Colonic mucosa (tissue), 4 donors: ENCODE measurements around the gene TREML1. TPM values are rescaled to one million over a fixed set of nuclear protein-coding genes. Genes with fewer than 3 reads are reported as not detected.

Source experiments
- DNase-seq: peaks from one replicate; pipeline ENCODE4 v3.0.0-alpha.2; 2020
- H3K27ac ChIP-seq: fragments of 200-600 bp; one replicate; pipeline ENCODE4 v1.8.0; 2021
- H3K27me3 ChIP-seq: fragments of 200-600 bp; one replicate; pipeline ENCODE4 v1.8.0; 2021
- H3K36me3 ChIP-seq: fragments of 200-600 bp; one replicate; pipeline ENCODE4 v1.8.0; 2021
- H3K4me1 ChIP-seq: fragments of 200-600 bp; one replicate; pipeline ENCODE4 v1.8.0; 2021; ENCODE audit warnings: mild to moderate bottlenecking
- H3K4me3 ChIP-seq: fragments of 200-600 bp; one replicate; pipeline ENCODE4 v1.8.0; 2021
- H3K9ac ChIP-seq, 2 donors: one replicate each; pipeline ENCODE4 v1.7.0; 2013; ENCODE audit warnings: control low read depth in 2 of 2, low read depth in 2 of 2, low read length in 2 of 2
- H3K9me3 ChIP-seq: fragments of 200-600 bp; one replicate; pipeline ENCODE4 v1.8.0; 2021
- intact Hi-C: fragments of 100-400 bp; cut with DNase I; formaldehyde crosslinking; loops from one replicate; pipeline ENCODE4 v1.14.1; 2022
- total RNA-seq, 2 donors: library from RNA; stranded (reverse); fragmentation: NEBNext Ultra II Directional in 1 of 2; extraction: Animal tissue kit (Norgen Biotek cat#: 25700) in 1 of 2; gene quantifications; one replicate each; pipeline ENCODE4 v1.2.1, GENCODE V29; 2021
- TF ChIP-seq, protein P1 (sequence below): fragments of 200-600 bp; IDR thresholded peaks from one replicate; pipeline ENCODE4 v1.8.0; 2022; ENCODE audit warnings: antibody characterized with exemption, mild to moderate bottlenecking
- donor health status: healthy.
- donor health status: DM: no; HTN: no; CAD: no.
- donor health status: DM: no; HTN: no; CAD: no.

TREML1 gene
- total RNA-seq, 2 donors from 2014 or later: not detected

DNA sequence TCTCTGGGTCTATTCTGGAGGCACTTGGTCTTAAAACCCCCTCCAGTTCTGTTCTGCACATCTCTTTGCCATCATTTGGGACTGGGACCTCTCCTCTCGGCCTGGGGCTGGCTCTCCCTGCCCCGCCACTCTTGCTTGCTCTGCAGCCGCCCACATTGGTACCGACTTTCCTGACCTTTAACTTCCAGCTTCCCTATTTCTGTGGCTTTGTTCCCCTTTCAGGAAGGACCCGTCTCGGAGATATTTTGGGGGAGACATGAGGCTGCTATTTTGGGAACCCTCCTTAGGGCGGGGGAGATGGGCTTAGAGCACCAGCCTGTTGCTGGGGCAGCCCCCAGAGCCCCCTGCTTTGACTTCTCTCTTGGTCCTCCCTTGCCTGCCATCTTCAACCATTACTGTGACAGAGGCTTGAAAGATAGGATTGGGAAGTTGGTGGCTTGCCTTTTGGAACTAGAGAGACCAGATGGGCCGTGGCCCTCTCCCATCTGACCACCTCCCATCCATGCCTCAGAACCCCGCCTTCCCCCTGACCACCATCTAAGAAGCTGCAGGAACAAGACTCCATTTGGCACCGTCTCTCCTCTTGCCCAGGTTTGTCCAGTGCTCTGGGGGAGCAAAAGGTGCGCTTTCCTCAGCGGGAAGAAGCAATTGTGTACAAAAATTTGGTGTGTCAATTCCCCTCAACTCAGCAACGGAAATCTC is 7.9 kb upstream of the TREML1 start:
- Histone ChIP-seq H3K27ac (no peak overlapping the region), H3K27me3 (no peaks in the 10 kb centered on the region), H3K9ac (no peak overlapping the region), H3K9me3 (no peaks in the 10 kb centered on the region), H3K4me3 (no peak overlapping the region), H3K36me3 (no peaks in the 10 kb centered on the region), H3K4me1 (no peaks in the 10 kb centered on the region)
- intact Hi-C loops: no loop called here
- TF ChIP-seq, protein P1, sequence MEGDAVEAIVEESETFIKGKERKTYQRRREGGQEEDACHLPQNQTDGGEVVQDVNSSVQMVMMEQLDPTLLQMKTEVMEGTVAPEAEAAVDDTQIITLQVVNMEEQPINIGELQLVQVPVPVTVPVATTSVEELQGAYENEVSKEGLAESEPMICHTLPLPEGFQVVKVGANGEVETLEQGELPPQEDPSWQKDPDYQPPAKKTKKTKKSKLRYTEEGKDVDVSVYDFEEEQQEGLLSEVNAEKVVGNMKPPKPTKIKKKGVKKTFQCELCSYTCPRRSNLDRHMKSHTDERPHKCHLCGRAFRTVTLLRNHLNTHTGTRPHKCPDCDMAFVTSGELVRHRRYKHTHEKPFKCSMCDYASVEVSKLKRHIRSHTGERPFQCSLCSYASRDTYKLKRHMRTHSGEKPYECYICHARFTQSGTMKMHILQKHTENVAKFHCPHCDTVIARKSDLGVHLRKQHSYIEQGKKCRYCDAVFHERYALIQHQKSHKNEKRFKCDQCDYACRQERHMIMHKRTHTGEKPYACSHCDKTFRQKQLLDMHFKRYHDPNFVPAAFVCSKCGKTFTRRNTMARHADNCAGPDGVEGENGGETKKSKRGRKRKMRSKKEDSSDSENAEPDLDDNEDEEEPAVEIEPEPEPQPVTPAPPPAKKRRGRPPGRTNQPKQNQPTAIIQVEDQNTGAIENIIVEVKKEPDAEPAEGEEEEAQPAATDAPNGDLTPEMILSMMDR: no peak
- DNase-seq: no peak

DNA sequence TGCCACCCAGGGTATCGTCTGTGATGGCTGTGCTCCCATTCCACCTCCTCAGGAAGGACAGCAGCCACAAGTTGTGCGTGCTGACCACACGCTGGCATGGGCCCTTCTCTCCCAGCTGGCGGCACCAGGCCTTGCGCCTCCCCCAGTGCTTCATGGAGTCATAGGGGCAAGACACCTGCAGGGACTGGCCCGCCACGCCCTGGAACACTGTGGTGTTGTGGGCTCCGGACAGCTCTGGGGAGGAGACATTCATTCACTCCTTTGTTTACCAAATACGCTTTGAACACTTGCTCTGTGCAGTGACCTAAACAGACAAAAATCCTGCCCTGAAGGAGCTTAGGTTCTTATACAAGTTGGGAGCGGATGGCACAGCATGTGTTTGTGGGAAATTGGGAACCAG is 7.2 kb upstream of the TREML1 start:
- H3K4me1 ChIP-seq: no peaks in the 10 kb centered on the region
- no peak for DNase-seq
- no peak overlapping the region for H3K4me3 ChIP-seq
- H3K9me3 ChIP-seq: no peaks in the 10 kb centered on the region
- intact Hi-C loops: no loop called here
- TF ChIP-seq, protein P1: no peak
- no peaks in the 10 kb centered on the region for H3K36me3 ChIP-seq
- H3K9ac ChIP-seq: no peak overlapping the region
- no peak overlapping the region for H3K27ac ChIP-seq
- no peaks in the 10 kb centered on the region for H3K27me3 ChIP-seq

DNA sequence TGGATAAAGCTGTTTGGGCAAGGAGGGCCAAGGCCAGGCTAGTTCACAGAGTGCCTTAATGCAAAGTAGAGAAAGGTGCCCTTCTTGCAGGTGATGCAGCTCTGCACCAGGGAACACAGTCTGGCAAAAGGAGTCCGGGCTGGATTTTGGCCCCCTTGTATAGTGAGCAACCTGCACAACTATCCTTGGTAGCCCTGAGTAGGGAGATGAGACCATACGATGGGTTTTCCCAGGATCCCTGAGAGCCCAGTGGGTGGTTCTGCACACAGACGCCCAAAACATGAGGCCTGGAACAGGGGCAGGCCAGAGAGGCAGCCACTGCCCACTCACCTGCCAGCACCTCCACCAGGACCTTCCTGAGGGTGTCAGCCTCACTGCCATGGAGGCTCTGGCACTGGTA is 6.8 kb upstream of the TREML1 start:
- no peaks in the 10 kb centered on the region for H3K27me3 ChIP-seq
- H3K36me3 ChIP-seq: no peaks in the 10 kb centered on the region
- no peak for DNase-seq
- no peak overlapping the region for H3K4me3 ChIP-seq
- H3K9me3 ChIP-seq: no peaks in the 10 kb centered on the region
- no peak overlapping the region for H3K9ac ChIP-seq
- H3K4me1 ChIP-seq: no peaks in the 10 kb centered on the region
- H3K27ac ChIP-seq: no peak overlapping the region
- intact Hi-C loops: no loop called here
- TF ChIP-seq, protein P1: no peak

- Histone ChIP-seq H3K9ac (no peak overlapping the region), H3K36me3 (no peaks in the 10 kb centered on the region), H3K4me1 (no peaks in the 10 kb centered on the region), H3K9me3 (no peaks in the 10 kb centered on the region), H3K27ac (no peak overlapping the region), H3K27me3 (no peaks in the 10 kb centered on the region), H3K4me3 (no peak overlapping the region)
- intact Hi-C loops: no loop called here
- DNase-seq: no peak
- TF ChIP-seq, protein P1: no peak
Observed at GRCh38 chr6:41159415-41160082, 5.4 kb upstream of the TREML1 start.

DNA sequence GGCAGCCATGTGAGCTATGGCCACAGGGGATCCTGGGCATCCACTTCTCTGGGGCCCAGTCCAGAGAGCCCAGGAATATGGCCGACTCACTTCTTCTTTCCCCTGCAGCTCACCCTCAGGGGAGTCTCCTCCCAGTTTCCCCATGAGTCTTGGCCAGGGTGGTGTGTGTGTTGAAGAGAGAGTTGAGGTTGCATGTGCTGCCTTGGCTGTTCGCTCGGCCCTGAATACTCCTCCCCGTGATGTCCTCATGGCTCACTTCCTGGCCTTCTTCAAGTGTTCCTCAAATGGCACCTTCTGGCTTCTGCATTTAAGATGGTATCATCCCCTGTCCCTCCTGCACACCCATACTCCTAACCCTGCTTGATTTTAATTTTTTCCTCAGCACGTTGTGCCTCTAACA is 3.2 kb upstream of the TREML1 start:
- no peak for DNase-seq
- H3K27ac ChIP-seq: no peak overlapping the region
- H3K9ac ChIP-seq: no peak overlapping the region
- H3K4me1 ChIP-seq: no peaks in the 10 kb centered on the region
- H3K36me3 ChIP-seq: no peaks in the 10 kb centered on the region
- H3K9me3 ChIP-seq: no peaks in the 10 kb centered on the region
- intact Hi-C loops: no loop called here
- TF ChIP-seq, protein P1: no peak
- no peak overlapping the region for H3K4me3 ChIP-seq
- no peaks in the 10 kb centered on the region for H3K27me3 ChIP-seq
